T-helper 2 cell treated with Interferon-gamma antibody and Interleukin-4, amounts not matched to agents 5 μg/mL and 100 μg/mL, for 36 hours (primary cell): ENCODE measurements around the gene ERCC2.
"Not testable (repeated sequence)": the region's sequence is repeated elsewhere in the genome, so short reads cannot be mapped to it uniquely, and the experiment has no call there.

Experiments used
- DNase-seq: peaks from one replicate; pipeline ENCODE4 v3.0.0; 2021; ENCODE audit warnings: low spot score
- H3K27ac Mint-ChIP-seq: one replicate; pipeline ENCODE4 v1.8.0; 2021; ENCODE audit warnings: mild to moderate bottlenecking, mixed read lengths
- H3K27me3 Mint-ChIP-seq: one replicate; pipeline ENCODE4 v1.8.0; 2021; ENCODE audit warnings: low read depth, mixed read lengths
- H3K36me3 Mint-ChIP-seq: one replicate; pipeline ENCODE4 v1.8.0; 2021; ENCODE audit warnings: low read depth, mixed read lengths
- H3K4me1 Mint-ChIP-seq: one replicate; pipeline ENCODE4 v1.8.0; 2021; ENCODE audit warnings: low read depth, mixed read lengths
- H3K4me3 Mint-ChIP-seq: one replicate; pipeline ENCODE4 v1.8.0; 2022; ENCODE audit warnings: mild to moderate bottlenecking, moderate library complexity, mixed read lengths
- H3K9me3 Mint-ChIP-seq: one replicate; pipeline ENCODE4 v1.8.0; 2021; ENCODE audit warnings: mixed read lengths

Gene ERCC2

DNA sequence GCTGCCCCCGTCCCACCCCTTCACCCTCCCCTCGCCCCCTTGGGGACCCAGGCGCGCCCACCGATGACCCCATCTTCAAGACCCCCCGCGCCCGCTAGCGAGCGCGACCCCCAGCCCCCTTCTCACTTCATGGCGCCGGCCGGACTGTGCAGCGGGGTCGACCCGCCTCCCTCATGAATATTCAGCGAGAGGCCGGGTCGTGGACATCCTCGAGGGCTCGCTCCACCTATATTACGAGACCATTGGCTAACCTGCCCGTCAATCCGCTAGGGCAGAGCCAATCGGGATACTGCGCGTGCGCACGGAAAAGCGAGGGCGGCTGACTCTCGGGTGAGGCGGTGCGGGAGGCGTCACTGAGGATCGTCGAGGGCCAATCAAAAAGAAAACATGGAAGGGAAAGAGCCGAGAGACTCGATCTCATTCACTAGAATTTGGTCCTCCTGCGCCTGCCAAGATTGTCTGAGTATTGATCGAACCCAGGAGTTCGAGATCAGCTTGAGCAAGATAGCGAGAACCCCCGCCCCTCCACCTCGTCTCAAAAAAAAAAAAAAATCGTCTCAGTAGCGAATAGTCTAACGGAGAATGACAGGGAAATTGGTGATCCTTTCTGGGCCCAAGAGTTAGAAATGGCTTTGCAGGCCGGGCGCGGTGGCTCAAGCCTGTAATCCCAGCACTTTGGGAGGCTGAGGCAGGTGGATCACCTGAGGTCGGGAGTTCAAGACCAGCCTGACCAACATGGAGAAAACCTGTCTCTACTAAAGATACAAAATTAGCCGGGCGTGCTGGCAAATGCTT, at the start of gene ERCC2:
TSS of gene ERCC2 (minus strand) at position 164 of the 795 bp plus-strand sequence. CDS start at position 131, 33 bp downstream.
- peak within 1 kb of the TSS; percentile 99 for H3K27ac Mint-ChIP-seq
- peak within 1 kb of the TSS; percentile 96 for H3K4me3 Mint-ChIP-seq
- DNase-seq = peak; percentile 100
- H3K9me3 Mint-ChIP-seq = no peaks in the 10 kb centered on the region
- no peaks in the 10 kb centered on the region for H3K27me3 Mint-ChIP-seq
- peaks cover 11% of the 10 kb centered on the region for H3K4me1 Mint-ChIP-seq
- H3K36me3 Mint-ChIP-seq = peaks cover 3% of the 10 kb centered on the region

DNA sequence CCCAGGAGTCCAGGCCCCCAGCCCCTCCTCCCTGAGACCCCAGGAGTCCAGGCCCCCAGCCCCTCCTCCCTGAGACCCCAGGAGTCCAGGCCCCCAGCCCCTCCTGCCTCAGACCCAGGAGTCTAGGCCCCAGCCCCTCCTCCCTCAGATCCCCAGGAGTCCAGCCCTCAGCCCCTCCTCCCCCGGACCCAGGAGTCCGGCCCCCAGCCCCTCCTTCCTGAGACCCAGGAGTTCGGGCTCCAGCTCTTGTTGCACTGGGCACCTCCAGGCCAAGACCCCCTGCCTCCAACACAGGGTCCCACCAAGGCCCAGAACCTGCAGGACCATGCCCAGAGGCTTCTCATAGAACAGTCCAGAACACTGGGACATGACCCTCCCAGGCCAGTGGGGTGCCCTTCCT, 49.5 kb upstream of the ERCC2 start:
- DNase-seq = no peak
- H3K4me1 Mint-ChIP-seq = peaks cover 31% of the 10 kb centered on the region
- peaks cover 41% of the 10 kb centered on the region for H3K36me3 Mint-ChIP-seq
- no peaks in the 10 kb centered on the region for H3K27me3 Mint-ChIP-seq
- H3K9me3 Mint-ChIP-seq = no peaks in the 10 kb centered on the region
- no peak overlapping the region for H3K27ac Mint-ChIP-seq
- H3K4me3 Mint-ChIP-seq = no peak overlapping the region

DNA sequence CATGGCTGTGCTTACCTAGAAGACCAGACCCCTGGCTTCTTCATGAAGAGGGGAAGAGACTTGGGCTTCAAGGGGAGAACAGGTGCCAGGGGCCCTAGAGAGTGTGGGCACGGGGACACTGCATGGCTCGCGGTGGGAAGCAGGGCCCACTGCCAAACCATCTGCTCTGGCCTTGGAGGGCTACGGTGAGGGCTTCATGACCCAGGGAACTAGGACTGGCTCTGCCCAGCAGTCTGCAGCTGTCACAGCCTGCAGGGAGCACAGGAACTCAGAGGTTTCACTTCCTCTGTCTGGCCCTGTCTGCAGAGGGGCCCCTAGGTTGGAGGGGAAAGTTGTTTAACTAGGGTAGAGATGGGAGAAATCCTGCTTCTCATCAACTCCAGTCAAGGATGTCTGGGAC, 49.0 kb upstream of the ERCC2 start:
- Mint-ChIP-seq H3K9me3 (no peaks in the 10 kb centered on the region), H3K4me1 (peaks cover 28% of the 10 kb centered on the region), H3K27ac (peak overlapping the region; percentile 12), H3K4me3 (peak overlapping the region; percentile 39), H3K27me3 (no peaks in the 10 kb centered on the region), H3K36me3 (peaks cover 46% of the 10 kb centered on the region)
- no peak for DNase-seq

DNA sequence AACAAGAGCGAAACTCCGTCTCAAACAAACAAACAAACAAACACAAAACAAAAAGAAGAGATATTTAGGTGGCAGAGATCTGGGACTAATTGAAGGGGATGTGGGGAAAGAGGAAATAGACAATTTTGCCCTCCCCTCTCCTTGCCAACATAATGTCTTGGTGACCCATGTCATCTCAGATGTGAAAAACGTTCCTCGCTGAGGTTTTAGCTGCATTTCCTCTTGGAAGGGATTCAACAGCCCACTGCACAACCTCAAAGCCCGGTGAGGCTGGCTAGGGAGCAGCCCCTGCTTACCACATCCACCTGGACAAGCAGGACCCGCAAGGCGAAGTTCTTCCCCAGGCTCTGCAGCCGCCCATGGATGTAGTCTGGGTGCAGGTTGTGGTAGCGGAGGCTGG, 48.4 kb upstream of the ERCC2 start:
- Mint-ChIP-seq H3K27ac (peak overlapping the region; percentile 20), H3K36me3 (peaks cover 51% of the 10 kb centered on the region), H3K27me3 (no peaks in the 10 kb centered on the region), H3K4me1 (peaks cover 25% of the 10 kb centered on the region), H3K4me3 (peak overlapping the region; percentile 43), H3K9me3 (no peaks in the 10 kb centered on the region)
- DNase-seq = no peak

DNA sequence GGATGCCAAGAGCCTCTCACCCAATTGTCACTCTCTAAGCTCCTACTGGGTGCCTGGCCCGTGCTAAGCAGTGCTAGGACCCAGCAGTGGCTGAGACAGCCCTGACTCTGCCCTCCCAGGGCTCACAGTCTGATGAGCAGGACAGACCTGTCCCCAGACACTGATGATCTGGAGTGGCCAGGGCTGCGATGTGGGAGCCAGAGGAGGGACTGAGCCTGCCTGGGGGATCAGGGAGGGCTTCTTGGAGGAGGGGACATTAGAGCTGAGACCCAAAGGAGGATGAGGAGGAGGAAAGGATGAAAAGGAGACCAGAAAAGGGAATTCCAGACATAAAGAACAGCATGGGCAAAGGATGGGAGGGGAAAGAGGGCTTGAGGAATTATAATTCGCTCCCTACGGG, 46.8 kb upstream of the ERCC2 start:
- Mint-ChIP-seq H3K27ac (no peak overlapping the region), H3K4me3 (no peak overlapping the region), H3K36me3 (peaks cover 56% of the 10 kb centered on the region), H3K9me3 (no peaks in the 10 kb centered on the region), H3K4me1 (peaks cover 15% of the 10 kb centered on the region), H3K27me3 (no peaks in the 10 kb centered on the region)
- DNase-seq = no peak

DNA sequence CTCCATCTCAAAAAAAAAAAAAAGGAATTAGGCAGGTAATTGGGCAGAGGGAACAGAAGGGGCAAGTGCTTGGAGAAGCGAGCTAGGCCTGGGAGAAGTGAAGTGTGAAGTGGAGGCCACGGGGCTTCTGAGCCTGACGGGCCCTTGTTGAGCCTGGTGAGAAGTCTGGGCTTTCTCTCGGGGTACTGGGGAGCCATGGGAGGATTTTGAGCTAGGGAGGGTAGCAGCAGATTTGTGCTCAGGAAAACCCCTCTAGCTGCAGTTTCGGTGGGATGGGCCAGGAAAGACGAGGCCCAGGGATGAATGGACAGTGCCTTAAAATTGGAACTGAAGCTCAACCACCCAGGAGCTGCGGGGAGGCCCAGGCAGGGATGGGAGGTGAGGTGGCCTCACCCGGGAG, 44.1 kb upstream of the ERCC2 start:
- Mint-ChIP-seq H3K27ac (no peak overlapping the region), H3K36me3 (peaks cover 49% of the 10 kb centered on the region)
- DNase-seq = no peak

DNA sequence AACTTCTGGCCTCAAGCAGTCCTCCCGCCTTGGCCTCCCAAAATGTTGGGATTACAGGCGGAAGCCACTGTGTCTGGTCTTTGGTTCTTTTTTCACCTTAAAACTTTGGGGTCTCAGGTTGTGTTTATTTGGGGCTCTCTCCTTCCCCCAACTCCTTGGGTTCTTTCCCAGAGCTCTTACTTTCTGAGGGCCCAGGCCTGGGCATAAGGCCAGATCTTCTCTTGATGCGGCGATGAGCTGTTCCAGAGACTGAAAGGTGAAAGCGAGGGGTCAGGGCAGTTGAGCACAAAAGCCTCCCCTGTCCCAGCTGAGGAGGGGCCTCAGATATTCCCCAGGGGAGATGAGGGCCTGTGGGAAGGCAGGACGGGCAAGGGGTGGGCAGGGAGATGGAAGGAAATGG, 43.1 kb upstream of the ERCC2 start:
- no peak for DNase-seq
- Mint-ChIP-seq H3K4me3 (no peak overlapping the region), H3K27me3 (no peaks in the 10 kb centered on the region), H3K9me3 (no peaks in the 10 kb centered on the region), H3K36me3 (peaks cover 53% of the 10 kb centered on the region), H3K27ac (no peak overlapping the region), H3K4me1 (peaks cover under 1% of the 10 kb centered on the region)

More for the DNA sequence above, 44.1 kb upstream of the ERCC2 start:
- peaks cover 6% of the 10 kb centered on the region for H3K4me1 Mint-ChIP-seq
- no peaks in the 10 kb centered on the region for H3K27me3 Mint-ChIP-seq
- H3K9me3 Mint-ChIP-seq = no peaks in the 10 kb centered on the region
- H3K4me3 Mint-ChIP-seq = no peak overlapping the region

DNA sequence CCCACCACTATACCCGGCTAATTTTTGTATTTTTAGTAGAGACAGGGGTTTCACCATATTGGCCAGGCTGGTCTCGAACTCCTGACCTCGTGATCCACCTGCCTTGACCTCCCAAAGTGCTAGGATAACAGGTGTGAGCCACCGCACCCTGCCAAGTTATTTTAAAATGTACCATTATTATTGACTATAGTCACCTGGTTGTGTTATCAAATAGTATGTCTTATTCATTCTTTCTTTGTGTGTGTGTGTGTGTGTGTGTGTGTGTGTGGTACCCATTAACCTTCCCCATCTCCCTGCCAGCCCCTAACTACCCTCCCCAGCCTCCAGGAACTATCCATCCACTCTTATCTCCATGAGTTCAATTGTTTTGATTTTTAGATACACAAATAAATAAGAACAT, 40.0 kb upstream of the ERCC2 start:
- H3K36me3 Mint-ChIP-seq = peaks cover 36% of the 10 kb centered on the region
- H3K4me3 Mint-ChIP-seq, H3K27me3 Mint-ChIP-seq, H3K9me3 Mint-ChIP-seq, DNase-seq, H3K27ac Mint-ChIP-seq: not testable (repeated sequence)
- peaks cover 14% of the 10 kb centered on the region for H3K4me1 Mint-ChIP-seq

DNA sequence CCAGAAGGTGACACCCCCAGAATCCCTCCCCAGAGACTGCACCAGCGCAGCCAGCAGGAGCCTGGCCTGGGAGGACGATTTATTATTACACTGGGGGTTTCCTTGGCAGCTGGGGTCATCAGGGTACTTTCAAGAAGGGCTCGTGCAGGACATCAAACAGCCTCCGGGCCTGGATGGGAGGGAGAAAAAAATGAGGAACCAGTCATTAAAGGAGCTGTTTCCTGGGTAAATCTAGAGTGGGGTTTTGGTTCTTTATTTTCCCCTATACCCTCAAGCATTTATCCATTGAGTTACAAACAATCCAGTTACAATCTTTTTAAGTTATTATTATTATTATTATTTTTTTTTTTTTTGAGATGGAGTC, 39.2 kb upstream of the ERCC2 start:
- DNase-seq = no peak
- Mint-ChIP-seq H3K4me3 (no peak overlapping the region), H3K4me1 (peaks cover 20% of the 10 kb centered on the region), H3K36me3 (peaks cover 30% of the 10 kb centered on the region), H3K9me3 (no peaks in the 10 kb centered on the region), H3K27me3 (peaks cover 2% of the 10 kb centered on the region), H3K27ac (no peak overlapping the region)

DNA sequence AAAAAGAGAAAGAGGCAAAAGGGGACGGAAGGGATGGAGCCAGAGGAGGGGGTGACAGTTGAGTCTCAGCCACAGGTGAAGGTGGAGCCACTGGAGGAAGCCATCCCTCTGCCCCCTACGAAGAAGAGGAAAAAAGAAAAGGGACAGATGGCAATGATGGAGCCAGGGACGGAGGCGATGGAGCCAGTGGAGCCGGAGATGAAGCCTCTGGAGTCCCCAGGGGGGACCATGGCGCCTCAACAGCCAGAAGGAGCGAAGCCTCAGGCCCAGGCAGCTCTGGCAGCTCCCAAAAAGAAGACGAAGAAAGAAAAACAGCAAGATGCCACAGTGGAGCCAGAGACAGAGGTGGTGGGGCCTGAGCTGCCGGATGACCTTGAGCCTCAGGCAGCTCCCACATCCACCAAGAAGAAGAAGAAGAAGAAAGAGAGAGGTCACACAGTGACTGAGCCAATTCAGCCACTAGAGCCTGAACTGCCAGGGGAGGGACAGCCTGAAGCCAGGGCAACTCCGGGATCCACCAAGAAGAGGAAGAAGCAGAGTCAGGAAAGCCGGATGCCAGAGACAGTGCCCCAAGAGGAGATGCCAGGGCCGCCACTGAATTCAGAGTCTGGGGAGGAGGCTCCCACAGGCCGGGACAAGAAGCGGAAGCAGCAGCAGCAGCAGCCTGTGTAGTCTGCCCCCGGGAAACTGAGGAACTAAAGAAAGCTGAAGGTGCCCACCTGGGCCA, 38.6 kb upstream of the ERCC2 start:
- Mint-ChIP-seq H3K36me3 (peaks cover 26% of the 10 kb centered on the region), H3K4me1 (peaks cover 25% of the 10 kb centered on the region), H3K27ac (peak overlapping the region; percentile 11), H3K27me3 (peaks cover 5% of the 10 kb centered on the region), H3K9me3 (no peaks in the 10 kb centered on the region), H3K4me3 (no peak overlapping the region)
- DNase-seq = no peak

DNA sequence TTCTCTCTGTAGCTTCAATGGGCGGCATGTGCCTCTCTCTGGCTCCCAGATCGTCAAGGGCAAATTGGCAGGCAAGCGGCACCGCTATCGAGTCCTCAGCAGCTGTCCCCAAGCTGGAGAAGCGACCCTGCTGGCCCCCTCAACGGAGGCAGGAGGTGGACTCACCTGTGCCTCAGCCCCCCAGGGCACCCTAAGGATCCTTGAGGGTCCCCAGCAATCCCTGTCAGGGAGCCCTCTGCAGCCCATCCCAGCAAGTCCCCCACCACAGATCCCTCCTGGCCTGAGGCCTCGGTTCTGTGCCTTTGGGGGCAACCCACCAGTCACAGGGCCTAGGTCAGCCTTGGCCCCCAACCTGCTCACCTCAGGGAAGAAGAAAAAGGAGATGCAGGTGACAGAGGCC, 37.7 kb upstream of the ERCC2 start:
- Mint-ChIP-seq H3K27me3 (peaks cover 13% of the 10 kb centered on the region), H3K27ac (no peak overlapping the region), H3K4me3 (peak overlapping the region; percentile 42), H3K4me1 (peaks cover 34% of the 10 kb centered on the region), H3K36me3 (peaks cover 20% of the 10 kb centered on the region), H3K9me3 (no peaks in the 10 kb centered on the region)
- DNase-seq = no peak

DNA sequence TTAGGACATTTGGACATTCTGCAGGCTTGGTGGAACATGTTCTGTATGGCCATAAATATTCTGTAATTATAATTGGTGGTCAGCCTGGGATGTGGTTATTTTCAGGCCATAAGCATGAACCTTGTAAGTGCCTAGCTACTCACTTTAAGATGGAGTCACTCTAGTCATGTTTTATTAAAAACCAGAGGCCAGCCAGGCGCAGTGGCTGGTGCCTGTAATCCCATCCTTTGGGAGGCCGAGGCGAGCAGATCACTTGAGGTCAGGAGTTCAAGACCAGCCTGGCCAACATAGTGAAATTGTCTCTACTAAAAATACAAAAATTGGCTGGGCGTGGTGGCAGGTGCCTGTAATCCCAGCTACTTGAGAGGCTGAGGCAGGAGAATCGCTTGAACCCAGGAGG, 37.2 kb upstream of the ERCC2 start:
- Mint-ChIP-seq H3K36me3 (peaks cover 18% of the 10 kb centered on the region), H3K4me1 (peaks cover 39% of the 10 kb centered on the region), H3K27me3 (peaks cover 16% of the 10 kb centered on the region), H3K4me3 (peak overlapping the region; percentile 91)
- not testable (repeated sequence) for H3K9me3 Mint-ChIP-seq, H3K27ac Mint-ChIP-seq, DNase-seq

DNA sequence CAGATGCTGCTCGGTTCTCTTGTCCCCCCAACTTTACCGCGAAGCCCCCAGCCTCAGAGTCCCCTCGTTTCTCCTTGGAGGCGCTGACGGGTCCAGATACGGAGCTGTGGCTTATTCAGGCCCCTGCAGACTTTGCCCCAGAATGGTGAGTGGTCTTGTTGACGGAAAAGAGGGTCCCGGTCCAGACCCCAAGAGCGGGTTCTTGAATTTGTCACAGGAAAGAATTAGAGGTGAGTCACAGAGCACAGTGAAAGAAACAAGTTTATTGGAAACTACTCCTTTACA, 36.7 kb upstream of the ERCC2 start:
- H3K27ac Mint-ChIP-seq = no peak overlapping the region

DNA sequence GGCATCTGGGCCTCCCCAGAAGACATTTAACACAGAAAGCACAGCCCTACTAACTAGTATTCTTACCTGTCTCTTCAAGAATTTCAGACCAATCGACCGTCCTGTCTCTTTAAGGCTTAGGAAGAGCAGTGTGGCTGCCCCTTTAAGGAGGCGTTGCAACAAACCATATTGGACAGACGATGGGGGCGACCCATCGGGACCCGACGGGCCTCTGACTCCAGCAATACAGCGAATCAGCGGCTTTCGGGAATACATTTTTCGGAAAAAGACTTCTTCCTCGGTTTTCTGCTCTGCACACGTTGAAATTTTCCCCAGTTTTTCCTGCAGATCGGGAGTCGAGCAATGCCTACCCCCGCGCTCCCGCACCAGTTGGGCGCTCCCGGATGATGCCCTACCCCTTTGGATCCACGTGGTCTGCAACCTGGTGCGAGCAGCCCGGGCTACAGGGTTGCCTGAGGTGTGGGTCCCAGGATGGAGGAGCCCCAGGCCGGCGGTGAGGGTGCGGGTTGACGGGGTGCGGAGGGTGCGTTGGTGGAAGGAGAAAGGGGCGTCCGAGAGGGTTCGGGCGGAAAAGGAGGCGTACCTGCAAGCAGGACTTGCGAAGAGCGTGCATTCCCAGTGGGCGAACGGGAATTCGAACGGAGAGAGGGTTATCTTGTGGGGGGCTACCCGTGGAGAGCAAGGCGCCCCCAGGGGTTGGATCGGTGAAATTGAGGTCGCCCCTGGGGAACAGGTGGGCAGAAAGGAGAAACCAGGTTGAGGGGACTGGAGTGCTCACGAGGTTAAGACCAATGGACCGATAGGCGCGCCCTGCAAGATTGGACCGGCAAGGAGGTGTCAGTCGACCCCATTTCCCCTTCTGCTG, 36.1 kb upstream of the ERCC2 start, which contains the start of gene POLR1G:
TSS of gene POLR1G (plus strand) at position 419 of the 865 bp plus-strand sequence. CDS start at position 472, 53 bp downstream.
- Mint-ChIP-seq H3K4me3 (peak within 1 kb of the TSS; percentile 91), H3K27me3 (peaks cover 18% of the 10 kb centered on the region), H3K27ac (peak within 1 kb of the TSS; percentile 90), H3K9me3 (no peaks in the 10 kb centered on the region), H3K36me3 (peaks cover 14% of the 10 kb centered on the region), H3K4me1 (peaks cover 39% of the 10 kb centered on the region)
- DNase-seq = peak; percentile 78

More for the DNA sequence above, 36.7 kb upstream of the ERCC2 start:
- DNase-seq = no peak
- H3K27me3 Mint-ChIP-seq = peaks cover 18% of the 10 kb centered on the region
- H3K4me1 Mint-ChIP-seq = peaks cover 39% of the 10 kb centered on the region
- peaks cover 14% of the 10 kb centered on the region for H3K36me3 Mint-ChIP-seq
- H3K9me3 Mint-ChIP-seq = no peaks in the 10 kb centered on the region
- peak overlapping the region; percentile 91 for H3K4me3 Mint-ChIP-seq
